OCI-LY1 (cell line): ENCODE measurements around the gene RNF187.

Source experiments
- EZH2 ChIP-seq: fragments of 200-600 bp; sonication (generic), shearing (Covaris generic); IDR thresholded peaks from 2 replicates; pipeline ENCODE4 v1.8.0; 2017; ENCODE audit warnings: borderline replicate concordance, mixed run types, mild to moderate bottlenecking, antibody characterized with exemption, low read length, moderate library complexity, mixed read lengths
- TF ChIP-seq, protein P1 (sequence below): fragments of 200-600 bp; sonication (generic), shearing (Covaris generic); IDR thresholded peaks from 2 replicates; pipeline ENCODE4 v1.5.1; 2017; ENCODE audit warnings: mild to moderate bottlenecking, antibody characterized with exemption, low read length, moderate library complexity, mixed read lengths

- TF ChIP-seq, protein P1, sequence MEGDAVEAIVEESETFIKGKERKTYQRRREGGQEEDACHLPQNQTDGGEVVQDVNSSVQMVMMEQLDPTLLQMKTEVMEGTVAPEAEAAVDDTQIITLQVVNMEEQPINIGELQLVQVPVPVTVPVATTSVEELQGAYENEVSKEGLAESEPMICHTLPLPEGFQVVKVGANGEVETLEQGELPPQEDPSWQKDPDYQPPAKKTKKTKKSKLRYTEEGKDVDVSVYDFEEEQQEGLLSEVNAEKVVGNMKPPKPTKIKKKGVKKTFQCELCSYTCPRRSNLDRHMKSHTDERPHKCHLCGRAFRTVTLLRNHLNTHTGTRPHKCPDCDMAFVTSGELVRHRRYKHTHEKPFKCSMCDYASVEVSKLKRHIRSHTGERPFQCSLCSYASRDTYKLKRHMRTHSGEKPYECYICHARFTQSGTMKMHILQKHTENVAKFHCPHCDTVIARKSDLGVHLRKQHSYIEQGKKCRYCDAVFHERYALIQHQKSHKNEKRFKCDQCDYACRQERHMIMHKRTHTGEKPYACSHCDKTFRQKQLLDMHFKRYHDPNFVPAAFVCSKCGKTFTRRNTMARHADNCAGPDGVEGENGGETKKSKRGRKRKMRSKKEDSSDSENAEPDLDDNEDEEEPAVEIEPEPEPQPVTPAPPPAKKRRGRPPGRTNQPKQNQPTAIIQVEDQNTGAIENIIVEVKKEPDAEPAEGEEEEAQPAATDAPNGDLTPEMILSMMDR = no peak
- TF ChIP-seq EZH2 = no peak
These were observed 54.5 kb downstream of the RNF187 start for GRCh38 chr1:228541725-228542124.
